Stimulated activated naive CD8-positive, alpha-beta T cell treated with anti-CD3 and anti-CD28 coated beads, Interleukin-15, amount 100 ng/mL, for 72 hours (primary cell): ENCODE measurements around the gene SLC36A4.
"Not testable (repeated sequence)": the region's sequence is repeated elsewhere in the genome, so short reads cannot be mapped to it uniquely, and the experiment has no call there.

Source experiments
- ATAC-seq: fragments of 150-1000 bp; cut with Tn5 transposase; 2 replicates; pipeline ENCODE4 v1.10.0; 2021; ENCODE audit warnings: mild to moderate bottlenecking, moderate library complexity
- DNase-seq, 2 donors: peaks; one replicate each; pipeline ENCODE4 v3.0.0; 2021 to 2022
- H3K27ac Mint-ChIP-seq, 2 donors: one replicate each; pipeline ENCODE4 v1.8.0; 2022; ENCODE audit warnings: mild to moderate bottlenecking in 2 of 2, mixed read lengths in 2 of 2, moderate library complexity in 2 of 2
- H3K27me3 Mint-ChIP-seq: one replicate; pipeline ENCODE4 v1.8.0; 2022; ENCODE audit warnings: mixed read lengths
- H3K4me1 Mint-ChIP-seq: one replicate; pipeline ENCODE4 v1.8.0; 2022; ENCODE audit warnings: mild to moderate bottlenecking, mixed read lengths
- H3K4me3 Mint-ChIP-seq, 2 donors: one replicate each; pipeline ENCODE4 v1.8.0; 2022; ENCODE audit warnings: mild to moderate bottlenecking in 2 of 2, mixed read lengths in 2 of 2, moderate library complexity in 1 of 2
- H3K9me3 Mint-ChIP-seq, 2 donors: one replicate each; pipeline ENCODE4 v1.8.0; 2022; ENCODE audit warnings: mixed read lengths in 2 of 2

Gene SLC36A4

GRCh38 chr11:93116641-93117441 is 81.0 kb downstream of the SLC36A4 start:
- peaks cover 61% of the 10 kb centered on the region for H3K27me3 Mint-ChIP-seq
- no peak overlapping the region for H3K27ac Mint-ChIP-seq
- no peak overlapping the region for H3K4me3 Mint-ChIP-seq
- ATAC-seq (no peak), DNase-seq (no peak)
- no peaks in the 10 kb centered on the region for H3K4me1 Mint-ChIP-seq
- H3K9me3 Mint-ChIP-seq, result no peaks in the 10 kb centered on the region

- DNase-seq (no peak), ATAC-seq (no peak)
- Mint-ChIP-seq H3K9me3 (no peaks in the 10 kb centered on the region), H3K27me3 (peaks cover 52% of the 10 kb centered on the region), H3K27ac (no peak overlapping the region), H3K4me3 (no peak overlapping the region), H3K4me1 (no peaks in the 10 kb centered on the region)
These were observed 83.5 kb downstream of the SLC36A4 start for GRCh38 chr11:93114304-93114703.

- Mint-ChIP-seq H3K4me3 (no peak overlapping the region), H3K27me3 (peaks cover 51% of the 10 kb centered on the region), H3K27ac (no peak overlapping the region), H3K9me3 (no peaks in the 10 kb centered on the region), H3K4me1 (no peaks in the 10 kb centered on the region)
- DNase-seq (no peak), ATAC-seq (no peak)
These were observed 84.0 kb downstream of the SLC36A4 start for GRCh38 chr11:93113824-93114223.

- not testable (repeated sequence) for ATAC-seq, H3K9me3 Mint-ChIP-seq, H3K4me1 Mint-ChIP-seq, H3K4me3 Mint-ChIP-seq, DNase-seq, H3K27ac Mint-ChIP-seq
- H3K27me3 Mint-ChIP-seq, result peaks cover 35% of the 10 kb centered on the region
These were observed 86.6 kb downstream of the SLC36A4 start for GRCh38 chr11:93111147-93111546.

- ATAC-seq (no peak), DNase-seq (no peak)
- no peak overlapping the region for H3K4me3 Mint-ChIP-seq
- H3K9me3 Mint-ChIP-seq, result peaks cover 17 to 23% of the 10 kb centered on the region in 2 donors
- no peak overlapping the region for H3K27ac Mint-ChIP-seq
- H3K27me3 Mint-ChIP-seq, result peaks cover 9% of the 10 kb centered on the region
- no peaks in the 10 kb centered on the region for H3K4me1 Mint-ChIP-seq
These were observed 97.6 kb downstream of the SLC36A4 start for GRCh38 chr11:93100211-93100610.

- Mint-ChIP-seq H3K9me3 (peaks cover 19 to 27% of the 10 kb centered on the region in 2 donors), H3K4me1 (no peaks in the 10 kb centered on the region), H3K27ac (no peak overlapping the region), H3K27me3 (peaks cover 9% of the 10 kb centered on the region), H3K4me3 (no peak overlapping the region)
- ATAC-seq (no peak), DNase-seq (no peak)
These were observed 98.0 kb downstream of the SLC36A4 start for GRCh38 chr11:93099806-93100205.
